GM21381 (cell line): Measurements from ENCODE around the gene TPD52L1.

Experiments
- ATAC-seq: cut with Tn5 transposase; IDR thresholded peaks from one replicate; pipeline ENCODE4 v1.9.1; 2021; ENCODE audit warnings: mild to moderate bottlenecking, moderate library complexity; ENCODE audit not compliant: unreplicated experiment

The TPD52L1 gene

DNA sequence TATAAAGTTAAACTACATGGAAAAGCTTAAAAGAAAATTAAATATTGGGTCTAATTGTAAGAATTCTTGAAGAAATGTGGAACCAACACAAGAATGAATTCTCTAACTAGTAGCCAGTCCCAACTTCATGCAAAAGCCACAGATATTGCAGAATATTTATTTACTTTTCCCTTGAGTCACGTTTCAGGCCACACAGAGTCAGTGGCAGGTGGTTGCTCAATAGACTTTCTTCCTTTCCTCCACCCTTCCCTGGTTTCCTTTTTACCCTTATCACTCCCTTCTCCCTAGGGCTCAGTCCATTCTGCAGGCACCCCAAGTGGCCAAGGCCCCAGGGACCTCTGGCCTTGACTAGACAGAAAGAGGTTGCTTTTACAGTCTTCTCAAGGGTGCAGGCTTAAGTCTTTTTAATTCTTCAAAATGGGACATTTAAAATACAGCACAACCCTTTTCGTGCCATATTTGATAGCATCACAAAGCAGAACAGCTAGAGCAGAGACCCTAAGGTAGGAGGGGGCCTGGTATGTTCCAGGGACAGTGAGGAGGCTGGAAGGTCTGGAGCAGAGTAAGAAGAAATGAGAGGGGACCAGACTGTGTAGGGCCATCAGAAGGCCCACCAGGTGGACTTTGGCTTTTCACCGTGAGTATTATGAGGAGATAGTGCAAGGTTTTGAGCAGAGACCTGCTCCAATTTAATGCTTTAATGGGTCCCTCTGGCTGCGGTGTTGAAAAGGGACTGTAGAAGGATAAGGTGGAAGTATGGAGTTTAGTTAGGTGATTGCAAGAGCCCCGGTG lies 83.2 kb downstream of the TPD52L1 start:
- ATAC-seq: no peak

DNA sequence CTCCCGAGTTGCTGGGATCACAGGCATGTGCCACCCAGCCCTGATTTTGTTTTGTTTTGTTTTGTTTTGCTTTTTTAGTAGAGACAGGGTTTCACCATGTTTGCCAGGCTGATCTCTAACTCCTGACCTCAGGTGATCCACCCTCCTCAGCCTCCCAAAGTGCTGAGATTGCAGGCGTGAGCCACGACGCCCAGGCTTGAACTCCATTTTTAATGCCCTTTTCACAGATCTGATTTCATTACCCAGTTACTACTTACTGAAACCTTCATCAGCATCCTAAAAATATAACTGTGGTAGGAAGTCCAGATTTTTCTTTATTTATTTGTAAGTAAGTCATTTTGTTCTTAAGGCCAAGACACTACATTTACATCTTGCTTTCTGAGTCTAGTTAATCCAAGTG lies 84.2 kb downstream of the TPD52L1 start:
- ATAC-seq: no peak

DNA sequence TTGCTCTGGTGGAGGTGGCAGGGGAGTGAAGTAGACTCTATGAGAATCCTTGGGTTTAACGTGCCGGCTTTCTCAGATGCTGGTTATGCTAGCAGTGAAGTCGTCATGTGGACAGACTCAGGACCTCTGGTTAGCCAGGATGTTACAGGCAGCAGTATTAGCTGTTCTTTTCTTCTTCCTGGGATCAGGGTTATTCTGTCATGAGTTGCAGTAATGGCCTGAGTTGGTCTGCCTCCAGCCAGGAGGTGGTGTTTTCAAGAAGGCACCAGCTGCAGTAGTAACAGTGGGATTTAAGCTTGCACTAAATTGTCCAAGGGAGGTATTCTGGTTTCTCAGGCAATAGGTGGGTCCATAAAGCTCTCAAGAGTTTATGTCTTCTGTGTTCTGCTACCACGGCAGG lies 91.5 kb downstream of the TPD52L1 start:
- no peak for ATAC-seq

DNA sequence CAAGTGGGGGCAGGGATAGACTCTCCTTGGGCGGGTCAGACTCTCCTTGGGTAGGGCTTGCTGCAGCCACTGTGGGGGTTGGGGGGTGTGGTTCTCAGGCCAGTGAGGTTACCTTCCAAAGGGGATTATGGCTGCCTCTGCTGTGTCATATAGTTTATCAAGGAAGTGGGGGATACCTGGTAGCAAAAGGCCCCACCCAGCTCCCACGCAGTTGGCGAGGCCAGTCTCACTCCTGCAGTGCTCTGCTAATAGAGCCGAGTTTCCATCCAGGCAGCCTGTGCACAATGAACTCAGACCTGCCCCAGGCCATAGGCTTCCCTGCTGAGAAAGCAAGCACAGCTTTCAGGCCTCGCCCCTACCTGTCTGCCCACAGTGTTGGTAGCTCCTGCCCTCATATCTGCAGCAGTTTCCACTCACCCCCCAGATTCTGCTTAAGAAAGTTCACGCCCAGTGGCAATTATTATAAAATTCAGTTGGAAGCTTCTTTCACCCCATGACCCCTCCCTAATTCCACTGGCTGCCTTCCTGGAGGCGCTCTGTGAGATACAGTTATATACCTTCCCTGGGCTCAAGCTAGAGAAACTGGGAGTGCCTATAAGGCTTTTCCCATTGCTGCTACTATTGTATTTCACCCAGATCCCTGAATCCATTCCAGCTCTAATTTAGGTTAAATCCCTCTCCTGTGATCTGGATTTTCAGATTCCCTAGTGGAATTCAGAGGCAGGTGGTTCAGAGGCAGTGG lies 92.1 kb downstream of the TPD52L1 start:
- ATAC-seq: no peak

DNA sequence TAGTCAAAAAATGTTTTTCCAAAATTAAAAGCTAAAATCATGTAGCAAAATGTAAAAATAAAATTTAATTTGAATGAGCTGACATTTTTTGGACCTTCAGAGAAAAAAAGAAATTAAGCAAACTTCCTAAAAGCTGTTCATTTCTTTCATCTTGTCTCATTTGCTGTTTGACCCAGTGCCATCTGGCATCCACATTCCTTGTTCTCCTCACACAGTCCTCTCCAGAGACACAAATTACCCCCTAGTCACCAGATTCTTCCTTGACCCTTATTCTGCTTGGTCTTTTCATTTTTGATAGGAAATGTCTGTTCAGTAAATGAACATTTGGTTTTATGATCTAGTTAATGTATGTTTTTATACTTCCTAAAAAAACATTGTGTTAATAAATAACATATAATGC lies 93.0 kb downstream of the TPD52L1 start:
- ATAC-seq: no peak

DNA sequence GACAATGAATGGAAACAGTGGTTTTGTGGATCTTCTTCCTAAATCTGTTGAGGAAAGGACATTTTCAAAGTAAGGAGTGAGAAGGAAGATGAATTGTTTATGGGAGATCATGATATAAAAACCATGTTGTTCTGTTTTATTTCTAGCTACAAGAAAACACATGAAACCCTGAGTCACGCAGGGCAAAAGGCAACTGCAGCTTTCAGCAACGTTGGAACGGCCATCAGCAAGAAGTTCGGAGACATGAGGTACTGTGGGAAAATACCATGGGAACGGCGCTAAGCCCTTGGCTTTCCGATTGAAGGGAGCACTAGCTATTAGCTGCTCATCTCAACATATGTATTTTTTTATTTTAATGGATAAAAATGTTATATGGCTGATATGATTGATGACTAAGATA lies 94.6 kb downstream of the TPD52L1 start:
- ATAC-seq: no peak

DNA sequence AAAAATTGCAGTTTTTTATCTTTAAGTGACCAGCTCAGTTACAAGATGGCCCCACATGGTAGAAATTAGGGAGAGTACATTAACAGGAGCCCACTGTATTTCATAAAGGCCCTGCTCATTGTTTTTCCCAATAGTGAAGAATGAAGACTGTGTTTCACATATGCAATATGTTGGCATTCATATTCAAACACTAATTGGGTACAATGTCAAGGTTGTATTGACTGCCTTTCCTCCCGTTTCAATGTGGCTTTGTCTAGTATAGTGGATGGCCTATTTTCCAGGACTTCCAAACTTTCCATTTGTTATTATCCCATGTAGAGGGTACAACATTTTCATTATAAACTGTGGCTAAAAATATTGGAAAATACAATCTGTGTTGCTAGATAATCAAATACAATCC lies 96.9 kb downstream of the TPD52L1 start:
- ATAC-seq: no peak

DNA sequence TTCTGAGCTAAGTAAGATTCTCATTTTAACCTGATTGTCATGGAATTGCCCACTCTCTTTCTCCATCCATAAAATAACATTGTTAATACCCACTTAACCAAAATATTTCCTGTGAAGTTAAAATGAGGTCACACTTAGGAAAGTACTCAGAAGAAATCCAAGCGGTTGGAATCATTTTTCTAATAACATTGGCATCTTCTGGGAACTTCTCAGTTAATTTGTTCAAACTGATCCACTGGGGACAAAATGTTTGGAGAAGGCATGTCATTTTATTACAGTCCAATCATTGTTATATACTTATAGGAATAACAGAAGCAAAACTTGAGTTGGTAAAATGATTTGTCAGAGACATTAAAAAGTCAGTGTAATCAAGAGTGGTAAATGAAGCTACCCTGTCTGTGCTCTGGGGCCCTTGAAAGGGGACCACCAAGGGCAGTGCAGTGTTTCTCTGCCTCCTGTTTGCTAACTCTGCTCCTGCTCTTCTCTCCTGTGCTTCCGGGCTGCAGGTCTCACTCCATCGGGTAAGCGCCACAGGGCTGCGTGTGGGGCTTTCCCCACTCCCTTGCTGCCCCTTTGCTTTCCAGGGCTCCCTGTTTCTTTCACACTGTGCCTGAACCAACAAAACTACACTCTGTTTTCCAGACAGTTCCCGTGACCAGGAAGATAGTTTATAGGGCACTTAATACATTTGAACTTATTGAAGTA lies 98.1 kb downstream of the TPD52L1 start:
- no peak for ATAC-seq

DNA sequence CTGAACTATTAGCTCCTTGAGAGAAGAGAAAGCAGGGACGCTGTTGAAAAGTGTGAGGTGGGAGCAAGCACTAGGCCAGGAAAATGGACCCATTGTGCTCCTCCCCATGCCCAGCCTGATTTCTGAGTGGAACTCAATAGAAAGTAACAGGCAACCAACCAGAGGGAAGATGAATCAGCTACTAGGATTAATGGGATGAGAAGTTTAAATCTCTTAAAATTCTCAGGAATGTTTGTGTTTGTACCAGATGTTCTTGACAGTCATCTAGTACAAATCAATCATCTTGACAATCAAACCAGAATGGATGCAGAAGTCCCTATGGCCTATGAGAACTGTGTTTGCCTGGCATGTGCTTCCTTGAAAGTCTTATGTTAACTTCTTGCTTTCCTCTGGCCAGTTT lies 99.3 kb downstream of the TPD52L1 start:
- ATAC-seq: no peak

DNA sequence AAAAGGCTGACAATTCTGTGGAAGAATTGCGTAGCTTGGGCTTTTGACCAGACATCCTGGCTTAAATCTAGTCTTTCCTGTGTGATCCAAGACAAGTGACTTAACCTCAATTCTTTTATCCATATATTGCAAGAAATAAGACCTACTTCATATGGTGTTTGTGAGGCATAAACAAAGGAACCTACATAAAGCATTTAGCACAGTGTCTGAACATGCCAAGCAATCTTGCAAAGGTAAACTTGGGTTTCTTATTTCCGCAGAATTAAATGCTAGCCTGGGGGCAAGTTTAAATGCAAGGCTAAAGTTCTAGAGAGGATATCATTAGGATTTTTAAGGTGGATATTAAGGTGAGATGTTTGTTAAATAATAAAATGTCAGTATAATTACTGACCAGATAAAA lies 100.3 kb downstream of the TPD52L1 start:
- no peak for ATAC-seq

DNA sequence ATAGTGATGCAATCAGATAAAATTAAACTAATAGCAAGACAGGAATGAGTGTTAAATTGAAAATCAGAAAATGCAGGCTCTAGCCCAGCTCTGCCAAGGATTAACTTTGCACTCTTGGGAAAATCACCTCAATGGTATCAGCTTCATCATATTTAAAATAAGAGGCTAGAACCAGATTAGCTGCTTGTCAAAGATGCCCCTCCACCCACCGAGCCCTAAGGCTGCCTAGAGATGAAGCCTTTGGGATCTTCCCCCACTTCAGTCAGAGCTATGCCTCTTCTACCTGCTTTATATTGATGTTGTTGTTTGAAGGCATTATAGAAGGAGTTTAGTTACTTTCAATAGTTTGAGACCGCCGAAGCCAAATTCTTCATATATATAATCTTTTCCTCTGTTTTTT lies 100.7 kb downstream of the TPD52L1 start:
- ATAC-seq: no peak

DNA sequence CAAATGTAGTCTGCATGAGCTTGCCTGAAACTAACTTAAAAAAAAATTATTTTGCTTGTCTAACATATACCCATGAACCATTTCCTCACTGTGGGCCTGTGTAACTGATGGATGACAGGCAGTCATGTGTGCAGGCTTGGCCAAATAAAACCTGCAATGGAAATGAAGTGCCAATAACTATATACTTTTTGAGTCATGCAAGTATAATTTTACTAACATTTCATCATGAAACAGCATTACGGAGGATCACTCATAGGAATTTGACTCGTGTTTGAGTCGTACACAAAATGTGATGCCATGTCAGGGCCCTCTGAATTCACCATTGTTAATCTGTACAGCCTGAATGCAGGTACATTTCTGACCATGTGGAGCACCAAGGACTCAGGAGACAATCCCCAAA lies 101.6 kb downstream of the TPD52L1 start:
- no peak for ATAC-seq

DNA sequence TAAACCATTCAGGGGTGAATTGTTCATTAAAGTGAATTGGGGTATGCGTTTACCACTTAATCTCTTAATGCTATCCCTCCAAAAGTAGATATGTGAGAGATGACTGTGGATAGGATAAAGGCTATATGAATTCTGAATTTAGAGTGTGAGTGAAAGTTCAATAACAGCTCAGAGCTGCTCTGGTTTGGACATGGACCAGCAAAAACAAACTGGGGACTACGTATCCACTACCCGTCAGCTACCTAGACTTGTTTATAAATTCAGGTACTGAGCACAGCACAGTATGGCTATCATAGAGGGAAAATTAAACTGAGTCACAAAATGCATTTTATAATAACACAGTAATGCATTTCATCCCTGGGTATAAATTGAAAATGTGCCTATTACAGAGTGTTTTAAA lies 103.8 kb downstream of the TPD52L1 start:
- ATAC-seq: no peak

DNA sequence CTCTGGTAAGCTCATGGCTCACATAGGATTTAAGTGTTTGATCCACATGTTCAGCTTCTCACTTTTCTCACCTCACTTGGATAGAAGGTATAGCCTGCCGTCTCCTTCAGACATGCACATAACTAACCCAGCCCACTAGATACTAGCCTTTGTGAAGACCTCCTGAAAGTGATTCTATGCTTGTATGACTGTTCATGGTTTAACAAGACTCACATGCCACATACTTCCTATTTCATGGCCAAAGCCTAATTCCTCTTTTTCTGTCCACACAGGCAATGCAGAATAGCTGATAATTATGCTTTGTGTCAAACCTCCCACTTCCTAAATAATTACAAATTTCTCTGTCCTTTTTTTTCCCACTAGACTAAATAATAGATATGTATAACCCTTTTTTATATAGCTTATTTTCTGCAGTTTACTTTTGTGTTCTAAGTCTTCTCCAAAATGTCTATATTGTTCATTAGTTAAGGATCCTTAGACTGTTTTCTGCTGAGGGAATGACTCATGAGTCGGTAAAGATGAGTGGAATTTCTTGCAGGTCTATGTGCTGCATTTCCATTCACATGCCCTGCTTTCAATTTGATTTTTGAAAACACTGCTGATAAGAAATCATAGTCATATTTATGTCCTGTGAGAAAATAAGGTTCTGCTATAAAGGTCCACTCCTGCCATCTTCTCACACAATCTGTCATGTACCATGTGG lies 105.2 kb downstream of the TPD52L1 start:
- no peak for ATAC-seq

DNA sequence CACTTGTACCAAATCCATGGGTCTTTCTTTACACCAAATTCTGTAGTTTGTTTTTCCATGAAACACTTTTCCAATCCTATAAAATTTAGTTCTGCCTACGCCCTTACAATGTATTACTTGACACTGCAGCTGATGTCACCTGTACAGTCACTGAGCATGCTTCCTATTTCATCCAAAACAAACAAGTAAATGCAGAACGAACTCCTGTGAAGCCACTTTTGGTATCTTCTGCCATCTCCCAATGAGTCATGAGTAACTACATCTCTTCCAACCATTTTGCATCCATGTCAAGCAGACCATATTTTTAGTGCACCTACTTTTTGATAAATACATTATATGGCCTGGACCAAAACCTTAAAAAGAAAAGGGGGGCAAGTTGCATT lies 105.8 kb downstream of the TPD52L1 start:
- ATAC-seq: no peak

DNA sequence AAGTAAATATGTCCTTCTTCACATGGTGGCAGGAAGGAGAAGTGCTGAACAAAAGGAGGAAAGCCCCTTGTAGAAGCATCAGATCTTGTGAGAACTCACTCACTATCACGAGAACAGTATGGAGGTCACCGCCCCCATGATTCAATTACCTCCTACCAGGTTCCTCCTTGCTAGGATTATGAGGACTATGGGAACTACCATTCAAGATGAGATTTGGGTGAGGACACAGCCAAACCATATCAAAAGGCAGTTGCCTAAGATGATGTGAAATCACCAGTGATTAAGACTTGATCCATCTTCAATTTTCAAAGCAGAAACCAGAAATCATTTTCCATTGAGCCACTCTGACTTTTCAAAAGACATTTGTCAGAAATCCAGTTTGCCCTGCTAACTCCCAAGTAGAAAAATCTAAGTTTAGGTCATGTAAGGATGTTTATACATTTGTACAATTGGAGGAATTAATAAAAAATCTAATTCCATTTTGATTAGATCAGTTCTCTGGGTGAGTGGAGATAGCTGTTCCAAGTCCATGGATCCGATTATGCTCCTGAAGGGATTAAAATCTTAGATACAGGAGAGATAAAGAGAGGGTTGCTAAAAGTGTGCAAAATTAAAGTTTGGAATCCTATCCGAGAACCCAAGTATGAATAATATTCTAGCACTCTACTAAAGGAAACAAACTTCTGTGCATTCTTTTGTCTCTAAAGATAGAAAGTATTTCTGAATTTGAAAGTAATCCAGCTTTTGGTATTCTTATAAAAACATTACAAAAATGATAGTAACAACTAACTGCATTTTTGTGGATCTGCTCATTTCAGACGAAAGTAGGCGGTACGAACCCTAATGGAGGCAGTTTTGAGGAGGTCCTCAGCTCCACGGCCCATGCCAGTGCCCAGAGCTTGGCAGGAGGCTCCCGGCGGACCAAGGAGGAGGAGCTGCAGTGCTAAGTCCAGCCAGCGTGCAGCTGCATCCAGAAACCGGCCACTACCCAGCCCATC lies 108.7 kb downstream of the TPD52L1 start:
- no peak for ATAC-seq

DNA sequence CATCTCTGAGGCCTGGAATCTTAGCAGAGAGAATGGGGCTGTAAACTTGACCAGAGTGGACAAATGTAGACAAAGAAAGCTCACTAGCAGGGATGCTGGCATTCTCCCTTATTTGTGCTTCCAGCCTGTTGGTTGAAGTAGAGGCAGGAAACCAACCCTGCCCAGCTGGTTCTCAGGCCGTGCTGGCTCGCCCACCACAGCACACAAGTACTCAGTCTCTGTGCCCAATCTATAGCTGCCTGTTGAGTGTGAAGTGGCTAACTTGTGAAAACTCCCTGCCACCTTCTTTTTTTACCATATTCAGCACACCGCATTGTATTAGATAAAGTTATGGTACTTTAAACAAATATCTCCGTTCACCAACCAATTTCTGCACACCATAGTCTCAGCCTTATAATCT lies 110.9 kb downstream of the TPD52L1 start:
- no peak for ATAC-seq

DNA sequence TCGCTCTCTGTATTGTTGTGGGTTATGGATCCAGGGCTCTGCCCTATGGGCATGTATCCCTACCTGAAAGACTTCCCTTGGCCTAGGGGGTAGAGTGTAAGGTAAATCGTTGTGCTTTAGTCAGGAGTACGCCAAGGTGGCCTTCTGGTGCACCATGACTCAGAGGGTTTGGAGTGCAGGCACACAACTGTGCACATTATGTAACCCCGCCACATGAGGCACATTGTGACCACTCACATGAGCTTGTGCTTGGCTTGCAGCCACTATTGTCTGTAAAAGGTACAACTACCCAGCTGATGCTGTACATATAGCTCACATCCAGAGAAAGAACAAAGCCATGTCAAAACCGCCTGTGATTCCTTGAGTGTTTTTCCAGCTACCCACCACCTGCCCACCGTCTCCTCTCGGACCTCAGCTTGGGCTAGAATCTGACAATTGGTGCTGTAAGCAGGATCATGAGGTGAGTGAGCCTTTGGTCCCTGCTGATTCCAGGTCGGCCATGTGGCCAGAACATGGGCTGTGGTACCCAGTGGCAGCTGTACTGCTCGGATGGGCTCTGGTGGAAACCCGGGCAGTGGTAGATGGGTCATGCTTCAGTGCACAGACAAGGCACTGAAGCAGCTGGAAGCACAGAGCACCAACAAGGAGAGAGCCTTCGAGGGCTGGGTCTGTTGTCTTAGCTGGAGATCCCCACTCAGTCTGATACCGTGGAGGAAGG lies 114.4 kb downstream of the TPD52L1 start:
- ATAC-seq: no peak

DNA sequence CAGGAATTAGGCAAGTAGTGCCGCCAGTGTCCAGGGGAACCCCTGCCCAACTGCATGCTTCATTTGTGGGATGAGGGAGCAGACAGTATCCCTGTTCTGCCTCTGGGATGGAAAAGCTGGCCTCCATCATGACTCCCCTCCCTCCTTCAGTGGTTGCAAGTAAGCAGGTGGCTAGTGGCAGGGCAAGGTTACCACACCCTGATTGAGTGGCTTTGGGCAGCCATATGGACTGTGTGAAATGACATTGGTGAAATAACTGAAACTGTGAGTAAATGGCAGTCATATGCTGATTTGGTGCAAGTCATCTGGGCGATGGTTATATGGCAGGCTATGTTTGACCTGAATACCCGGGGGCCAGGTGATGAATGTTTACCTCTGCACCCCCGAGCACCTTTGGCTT lies 115.2 kb downstream of the TPD52L1 start:
- ATAC-seq: no peak
